ENCODE measurements around the gene SNX27. TPM values are rescaled to one million over a fixed set of nuclear protein-coding genes. Genes with fewer than 3 reads are reported as not detected.

SNX27 gene
- total RNA-seq, 1 experiment from 2014 or later, result 56.0 TPM

DNA sequence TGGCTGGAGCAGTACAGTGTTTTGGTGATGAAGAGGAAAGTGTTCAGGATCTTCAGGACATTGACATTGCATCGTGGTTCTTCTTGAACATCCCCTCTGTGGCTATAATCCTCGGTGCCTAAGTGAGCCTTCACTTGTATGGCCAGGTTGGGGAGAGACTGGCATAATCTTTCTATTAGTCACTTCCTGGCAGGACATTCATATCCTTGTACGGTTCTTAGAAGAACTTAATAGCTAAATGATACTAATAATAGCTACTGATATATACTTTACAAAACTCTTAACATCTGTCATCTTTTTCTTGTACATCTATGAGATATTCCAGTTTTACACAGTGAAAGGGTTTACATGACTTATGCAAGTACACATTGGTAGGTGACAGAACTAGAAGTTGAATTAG lies 69.0 kb downstream of the SNX27 start:
- no peaks in the 10 kb centered on the region for H3K9me3 Mint-ChIP-seq
- no peaks in the 10 kb centered on the region for H3K4me1 Mint-ChIP-seq
- CTCF ChIA-PET, result interaction anchor here (1.0 kb wide), 1 partner anchor 12 kb away, joined by 3 read pairs; no protein-coding TSS in a partner anchor
- TF ChIP-seq, protein P1, sequence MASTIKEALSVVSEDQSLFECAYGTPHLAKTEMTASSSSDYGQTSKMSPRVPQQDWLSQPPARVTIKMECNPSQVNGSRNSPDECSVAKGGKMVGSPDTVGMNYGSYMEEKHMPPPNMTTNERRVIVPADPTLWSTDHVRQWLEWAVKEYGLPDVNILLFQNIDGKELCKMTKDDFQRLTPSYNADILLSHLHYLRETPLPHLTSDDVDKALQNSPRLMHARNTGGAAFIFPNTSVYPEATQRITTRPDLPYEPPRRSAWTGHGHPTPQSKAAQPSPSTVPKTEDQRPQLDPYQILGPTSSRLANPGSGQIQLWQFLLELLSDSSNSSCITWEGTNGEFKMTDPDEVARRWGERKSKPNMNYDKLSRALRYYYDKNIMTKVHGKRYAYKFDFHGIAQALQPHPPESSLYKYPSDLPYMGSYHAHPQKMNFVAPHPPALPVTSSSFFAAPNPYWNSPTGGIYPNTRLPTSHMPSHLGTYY (CRISPR knock-in tag; IDR thresholded peaks at IDR 0.05), result no peak
- TF ChIP-seq CREB1 (CRISPR knock-in tag; IDR thresholded peaks at IDR 0.05) (no peak), GABPB1 (CRISPR knock-in tag; IDR thresholded peaks at IDR 0.05) (no peak), MYBL2 (CRISPR knock-in tag; IDR thresholded peaks at IDR 0.05) (no peak), SMAD4 (CRISPR knock-in tag; IDR thresholded peaks at IDR 0.05) (no peak), NFE2L1 (CRISPR knock-in tag; IDR thresholded peaks at IDR 0.05) (no peak)
- TF ChIP-seq, protein P2, sequence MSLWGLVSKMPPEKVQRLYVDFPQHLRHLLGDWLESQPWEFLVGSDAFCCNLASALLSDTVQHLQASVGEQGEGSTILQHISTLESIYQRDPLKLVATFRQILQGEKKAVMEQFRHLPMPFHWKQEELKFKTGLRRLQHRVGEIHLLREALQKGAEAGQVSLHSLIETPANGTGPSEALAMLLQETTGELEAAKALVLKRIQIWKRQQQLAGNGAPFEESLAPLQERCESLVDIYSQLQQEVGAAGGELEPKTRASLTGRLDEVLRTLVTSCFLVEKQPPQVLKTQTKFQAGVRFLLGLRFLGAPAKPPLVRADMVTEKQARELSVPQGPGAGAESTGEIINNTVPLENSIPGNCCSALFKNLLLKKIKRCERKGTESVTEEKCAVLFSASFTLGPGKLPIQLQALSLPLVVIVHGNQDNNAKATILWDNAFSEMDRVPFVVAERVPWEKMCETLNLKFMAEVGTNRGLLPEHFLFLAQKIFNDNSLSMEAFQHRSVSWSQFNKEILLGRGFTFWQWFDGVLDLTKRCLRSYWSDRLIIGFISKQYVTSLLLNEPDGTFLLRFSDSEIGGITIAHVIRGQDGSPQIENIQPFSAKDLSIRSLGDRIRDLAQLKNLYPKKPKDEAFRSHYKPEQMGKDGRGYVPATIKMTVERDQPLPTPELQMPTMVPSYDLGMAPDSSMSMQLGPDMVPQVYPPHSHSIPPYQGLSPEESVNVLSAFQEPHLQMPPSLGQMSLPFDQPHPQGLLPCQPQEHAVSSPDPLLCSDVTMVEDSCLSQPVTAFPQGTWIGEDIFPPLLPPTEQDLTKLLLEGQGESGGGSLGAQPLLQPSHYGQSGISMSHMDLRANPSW (CRISPR knock-in tag; conservative IDR thresholded peaks at IDR 0.05; ENCODE audit: low read depth), result no peak
- TF ChIP-seq, protein P3, sequence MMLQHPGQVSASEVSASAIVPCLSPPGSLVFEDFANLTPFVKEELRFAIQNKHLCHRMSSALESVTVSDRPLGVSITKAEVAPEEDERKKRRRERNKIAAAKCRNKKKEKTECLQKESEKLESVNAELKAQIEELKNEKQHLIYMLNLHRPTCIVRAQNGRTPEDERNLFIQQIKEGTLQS (CRISPR knock-in tag; conservative IDR thresholded peaks at IDR 0.05), result no peak
- TF ChIP-seq, protein P4, sequence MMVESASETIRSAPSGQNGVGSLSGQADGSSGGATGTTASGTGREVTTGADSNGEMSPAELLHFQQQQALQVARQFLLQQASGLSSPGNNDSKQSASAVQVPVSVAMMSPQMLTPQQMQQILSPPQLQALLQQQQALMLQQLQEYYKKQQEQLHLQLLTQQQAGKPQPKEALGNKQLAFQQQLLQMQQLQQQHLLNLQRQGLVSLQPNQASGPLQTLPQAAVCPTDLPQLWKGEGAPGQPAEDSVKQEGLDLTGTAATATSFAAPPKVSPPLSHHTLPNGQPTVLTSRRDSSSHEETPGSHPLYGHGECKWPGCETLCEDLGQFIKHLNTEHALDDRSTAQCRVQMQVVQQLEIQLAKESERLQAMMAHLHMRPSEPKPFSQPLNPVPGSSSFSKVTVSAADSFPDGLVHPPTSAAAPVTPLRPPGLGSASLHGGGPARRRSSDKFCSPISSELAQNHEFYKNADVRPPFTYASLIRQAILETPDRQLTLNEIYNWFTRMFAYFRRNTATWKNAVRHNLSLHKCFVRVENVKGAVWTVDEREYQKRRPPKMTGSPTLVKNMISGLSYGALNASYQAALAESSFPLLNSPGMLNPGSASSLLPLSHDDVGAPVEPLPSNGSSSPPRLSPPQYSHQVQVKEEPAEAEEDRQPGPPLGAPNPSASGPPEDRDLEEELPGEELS (CRISPR knock-in tag; IDR thresholded peaks at IDR 0.05), result no peak
- TF ChIP-seq, protein P5, sequence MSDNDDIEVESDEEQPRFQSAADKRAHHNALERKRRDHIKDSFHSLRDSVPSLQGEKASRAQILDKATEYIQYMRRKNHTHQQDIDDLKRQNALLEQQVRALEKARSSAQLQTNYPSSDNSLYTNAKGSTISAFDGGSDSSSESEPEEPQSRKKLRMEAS (CRISPR knock-in tag; IDR thresholded peaks at IDR 0.05), result no peak
- TF ChIP-seq, protein P6, sequence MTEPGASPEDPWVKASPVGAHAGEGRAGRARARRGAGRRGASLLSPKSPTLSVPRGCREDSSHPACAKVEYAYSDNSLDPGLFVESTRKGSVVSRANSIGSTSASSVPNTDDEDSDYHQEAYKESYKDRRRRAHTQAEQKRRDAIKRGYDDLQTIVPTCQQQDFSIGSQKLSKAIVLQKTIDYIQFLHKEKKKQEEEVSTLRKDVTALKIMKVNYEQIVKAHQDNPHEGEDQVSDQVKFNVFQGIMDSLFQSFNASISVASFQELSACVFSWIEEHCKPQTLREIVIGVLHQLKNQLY (CRISPR knock-in tag; IDR thresholded peaks at IDR 0.05), result no peak
- ATAC-seq, result no peak
- H3K4me3 Mint-ChIP-seq, result no peak overlapping the region
- no peak for DNase-seq (ENCODE audit: low spot score)
- H3K36me3 Mint-ChIP-seq, result peaks cover 11% of the 10 kb centered on the region; the same call in 1 of the 2 replicates
- no peak overlapping the region for H3K27ac Mint-ChIP-seq
- no peaks in the 10 kb centered on the region for H3K27me3 Mint-ChIP-seq (ENCODE audit: low read depth)
- POLR2A ChIA-PET, result no interaction called here

DNA sequence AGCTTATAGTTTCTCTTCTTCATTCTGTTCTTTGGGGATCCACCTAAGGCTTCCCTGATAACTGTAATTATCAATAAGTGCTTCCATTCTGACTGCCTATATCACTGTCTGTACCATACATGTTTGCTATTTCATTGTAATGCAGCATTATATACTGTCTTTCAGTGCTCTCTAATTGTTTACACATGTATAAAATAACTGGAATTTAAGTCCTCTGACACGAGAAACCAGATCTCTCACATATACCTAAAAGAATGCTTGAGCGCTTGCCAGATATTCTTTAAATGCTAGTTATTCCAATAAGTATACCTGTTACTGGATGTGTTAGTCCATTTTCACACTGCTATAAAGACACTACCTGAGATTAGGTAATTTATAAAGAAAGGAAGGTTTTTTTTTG lies 70.1 kb downstream of the SNX27 start:
- no peaks in the 10 kb centered on the region for H3K9me3 Mint-ChIP-seq
- H3K36me3 Mint-ChIP-seq, result peaks cover 14% of the 10 kb centered on the region; the same call in 1 of the 2 replicates
- no peak overlapping the region for H3K27ac Mint-ChIP-seq
- H3K27me3 Mint-ChIP-seq (ENCODE audit: low read depth), result no peaks in the 10 kb centered on the region
- ATAC-seq (no peak), DNase-seq (ENCODE audit: low spot score) (no peak)
- no peaks in the 10 kb centered on the region for H3K4me1 Mint-ChIP-seq
- CTCF ChIA-PET, result interaction anchor here (0.6 to 1.0 kb wide), 2 partner anchors 11 to 70 kb away, joined by 3 read pairs; partner anchors contain the start of gene SNX27
- H3K4me3 Mint-ChIP-seq, result no peak overlapping the region
- POLR2A ChIA-PET, result interaction anchor here (0.5 kb wide), 1 partner anchor 412 kb away, joined by 3 read pairs; no protein-coding TSS in a partner anchor
- TF ChIP-seq ZNF232 (CRISPR knock-in tag; IDR thresholded peaks at IDR 0.05) (no peak), FOXK1 (CRISPR knock-in tag; IDR thresholded peaks at IDR 0.05) (no peak)
- TF ChIP-seq, protein P7, sequence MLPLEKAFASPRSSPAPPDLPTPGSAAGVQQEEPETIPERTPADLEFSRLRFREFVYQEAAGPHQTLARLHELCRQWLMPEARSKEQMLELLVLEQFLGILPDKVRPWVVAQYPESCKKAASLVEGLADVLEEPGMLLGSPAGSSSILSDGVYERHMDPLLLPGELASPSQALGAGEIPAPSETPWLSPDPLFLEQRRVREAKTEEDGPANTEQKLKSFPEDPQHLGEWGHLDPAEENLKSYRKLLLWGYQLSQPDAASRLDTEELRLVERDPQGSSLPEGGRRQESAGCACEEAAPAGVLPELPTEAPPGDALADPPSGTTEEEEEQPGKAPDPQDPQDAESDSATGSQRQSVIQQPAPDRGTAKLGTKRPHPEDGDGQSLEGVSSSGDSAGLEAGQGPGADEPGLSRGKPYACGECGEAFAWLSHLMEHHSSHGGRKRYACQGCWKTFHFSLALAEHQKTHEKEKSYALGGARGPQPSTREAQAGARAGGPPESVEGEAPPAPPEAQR (CRISPR knock-in tag; IDR thresholded peaks at IDR 0.05), result no peak
- TF ChIP-seq, protein P8, sequence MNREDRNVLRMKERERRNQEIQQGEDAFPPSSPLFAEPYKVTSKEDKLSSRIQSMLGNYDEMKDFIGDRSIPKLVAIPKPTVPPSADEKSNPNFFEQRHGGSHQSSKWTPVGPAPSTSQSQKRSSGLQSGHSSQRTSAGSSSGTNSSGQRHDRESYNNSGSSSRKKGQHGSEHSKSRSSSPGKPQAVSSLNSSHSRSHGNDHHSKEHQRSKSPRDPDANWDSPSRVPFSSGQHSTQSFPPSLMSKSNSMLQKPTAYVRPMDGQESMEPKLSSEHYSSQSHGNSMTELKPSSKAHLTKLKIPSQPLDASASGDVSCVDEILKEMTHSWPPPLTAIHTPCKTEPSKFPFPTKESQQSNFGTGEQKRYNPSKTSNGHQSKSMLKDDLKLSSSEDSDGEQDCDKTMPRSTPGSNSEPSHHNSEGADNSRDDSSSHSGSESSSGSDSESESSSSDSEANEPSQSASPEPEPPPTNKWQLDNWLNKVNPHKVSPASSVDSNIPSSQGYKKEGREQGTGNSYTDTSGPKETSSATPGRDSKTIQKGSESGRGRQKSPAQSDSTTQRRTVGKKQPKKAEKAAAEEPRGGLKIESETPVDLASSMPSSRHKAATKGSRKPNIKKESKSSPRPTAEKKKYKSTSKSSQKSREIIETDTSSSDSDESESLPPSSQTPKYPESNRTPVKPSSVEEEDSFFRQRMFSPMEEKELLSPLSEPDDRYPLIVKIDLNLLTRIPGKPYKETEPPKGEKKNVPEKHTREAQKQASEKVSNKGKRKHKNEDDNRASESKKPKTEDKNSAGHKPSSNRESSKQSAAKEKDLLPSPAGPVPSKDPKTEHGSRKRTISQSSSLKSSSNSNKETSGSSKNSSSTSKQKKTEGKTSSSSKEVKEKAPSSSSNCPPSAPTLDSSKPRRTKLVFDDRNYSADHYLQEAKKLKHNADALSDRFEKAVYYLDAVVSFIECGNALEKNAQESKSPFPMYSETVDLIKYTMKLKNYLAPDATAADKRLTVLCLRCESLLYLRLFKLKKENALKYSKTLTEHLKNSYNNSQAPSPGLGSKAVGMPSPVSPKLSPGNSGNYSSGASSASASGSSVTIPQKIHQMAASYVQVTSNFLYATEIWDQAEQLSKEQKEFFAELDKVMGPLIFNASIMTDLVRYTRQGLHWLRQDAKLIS (CRISPR knock-in tag; IDR thresholded peaks at IDR 0.05; ENCODE audit: borderline replicate concordance), result no peak
- TF ChIP-seq, protein P9, sequence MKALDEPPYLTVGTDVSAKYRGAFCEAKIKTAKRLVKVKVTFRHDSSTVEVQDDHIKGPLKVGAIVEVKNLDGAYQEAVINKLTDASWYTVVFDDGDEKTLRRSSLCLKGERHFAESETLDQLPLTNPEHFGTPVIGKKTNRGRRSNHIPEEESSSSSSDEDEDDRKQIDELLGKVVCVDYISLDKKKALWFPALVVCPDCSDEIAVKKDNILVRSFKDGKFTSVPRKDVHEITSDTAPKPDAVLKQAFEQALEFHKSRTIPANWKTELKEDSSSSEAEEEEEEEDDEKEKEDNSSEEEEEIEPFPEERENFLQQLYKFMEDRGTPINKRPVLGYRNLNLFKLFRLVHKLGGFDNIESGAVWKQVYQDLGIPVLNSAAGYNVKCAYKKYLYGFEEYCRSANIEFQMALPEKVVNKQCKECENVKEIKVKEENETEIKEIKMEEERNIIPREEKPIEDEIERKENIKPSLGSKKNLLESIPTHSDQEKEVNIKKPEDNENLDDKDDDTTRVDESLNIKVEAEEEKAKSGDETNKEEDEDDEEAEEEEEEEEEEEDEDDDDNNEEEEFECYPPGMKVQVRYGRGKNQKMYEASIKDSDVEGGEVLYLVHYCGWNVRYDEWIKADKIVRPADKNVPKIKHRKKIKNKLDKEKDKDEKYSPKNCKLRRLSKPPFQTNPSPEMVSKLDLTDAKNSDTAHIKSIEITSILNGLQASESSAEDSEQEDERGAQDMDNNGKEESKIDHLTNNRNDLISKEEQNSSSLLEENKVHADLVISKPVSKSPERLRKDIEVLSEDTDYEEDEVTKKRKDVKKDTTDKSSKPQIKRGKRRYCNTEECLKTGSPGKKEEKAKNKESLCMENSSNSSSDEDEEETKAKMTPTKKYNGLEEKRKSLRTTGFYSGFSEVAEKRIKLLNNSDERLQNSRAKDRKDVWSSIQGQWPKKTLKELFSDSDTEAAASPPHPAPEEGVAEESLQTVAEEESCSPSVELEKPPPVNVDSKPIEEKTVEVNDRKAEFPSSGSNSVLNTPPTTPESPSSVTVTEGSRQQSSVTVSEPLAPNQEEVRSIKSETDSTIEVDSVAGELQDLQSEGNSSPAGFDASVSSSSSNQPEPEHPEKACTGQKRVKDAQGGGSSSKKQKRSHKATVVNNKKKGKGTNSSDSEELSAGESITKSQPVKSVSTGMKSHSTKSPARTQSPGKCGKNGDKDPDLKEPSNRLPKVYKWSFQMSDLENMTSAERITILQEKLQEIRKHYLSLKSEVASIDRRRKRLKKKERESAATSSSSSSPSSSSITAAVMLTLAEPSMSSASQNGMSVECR (CRISPR knock-in tag; IDR thresholded peaks at IDR 0.05; ENCODE audit: borderline replicate concordance), result no peak

Data from WTC11 (cell line).